ENCODE results near the gene RSBN1.
"Not testable (repeated sequence)": the region's sequence is repeated elsewhere in the genome, so short reads cannot be mapped to it uniquely, and the experiment has no call there.

Gene RSBN1

DNA sequence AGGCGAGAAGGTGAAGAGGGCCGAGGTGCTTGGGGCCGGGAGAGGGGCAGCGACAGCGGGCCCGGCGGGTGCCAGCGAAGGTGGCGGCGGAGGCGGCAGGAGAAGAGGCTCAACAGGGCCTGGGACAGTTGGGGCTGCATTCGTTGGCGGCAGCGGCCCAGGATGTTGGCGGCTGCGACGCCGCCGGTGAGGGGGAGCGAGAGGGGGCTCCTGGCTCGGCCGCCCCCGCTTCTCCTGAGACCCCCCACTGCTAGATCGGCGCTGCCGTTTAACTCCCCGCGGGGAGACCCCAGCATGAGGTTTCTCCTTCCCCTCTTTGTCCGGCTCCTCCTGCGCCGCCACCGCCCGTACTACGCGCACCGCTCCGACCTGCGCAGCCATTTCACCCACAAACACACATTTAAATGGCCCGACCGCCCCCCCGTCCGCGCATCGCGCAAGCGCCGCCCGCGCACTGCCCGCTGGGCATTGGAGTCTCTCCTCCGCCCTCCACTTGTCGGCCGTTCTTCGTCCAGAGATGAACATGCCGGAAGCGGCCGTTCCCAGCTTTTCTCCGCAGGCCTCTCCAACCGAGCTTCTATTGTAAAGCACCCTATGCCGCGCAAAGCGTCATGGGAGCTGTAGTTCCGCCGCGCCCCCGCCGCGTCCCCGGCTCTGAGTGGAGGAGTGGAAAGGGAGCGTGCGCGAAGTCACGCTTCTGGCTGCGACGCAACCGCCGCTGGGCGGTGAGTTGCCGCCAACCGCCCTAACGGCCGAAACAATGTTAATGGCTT, at the start of gene RSBN1:
RSBN1 (minus strand) TSS at position 589 of the 773 bp plus-strand sequence; CDS start at position 525, 64 bp downstream.
- DNase-seq (ENCODE audit: low spot score) (peak; percentile 98), FAIRE-seq (peak; percentile 97)

DNA sequence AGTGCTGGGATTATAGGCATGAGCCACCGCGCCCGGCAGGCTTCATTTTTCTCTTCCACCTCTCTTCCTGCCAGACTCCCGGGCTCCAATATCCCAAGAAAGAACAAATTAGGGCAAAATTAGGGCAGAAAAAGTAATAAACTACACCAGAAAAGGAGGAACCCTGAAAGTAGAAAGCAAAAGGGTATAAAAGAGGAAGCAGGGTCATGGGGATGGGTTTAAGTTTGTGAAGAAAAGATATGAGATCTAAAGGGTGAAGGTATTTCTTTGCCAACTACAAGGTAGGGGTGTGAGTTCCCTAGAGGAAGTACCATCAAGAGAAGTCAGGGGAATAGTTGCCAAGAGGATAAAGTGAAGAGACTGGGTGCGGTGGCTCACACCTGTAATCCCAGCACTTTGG, 49.4 kb upstream of the RSBN1 start:
- DNase-seq (ENCODE audit: low spot score) (no peak), FAIRE-seq (no peak)

DNA sequence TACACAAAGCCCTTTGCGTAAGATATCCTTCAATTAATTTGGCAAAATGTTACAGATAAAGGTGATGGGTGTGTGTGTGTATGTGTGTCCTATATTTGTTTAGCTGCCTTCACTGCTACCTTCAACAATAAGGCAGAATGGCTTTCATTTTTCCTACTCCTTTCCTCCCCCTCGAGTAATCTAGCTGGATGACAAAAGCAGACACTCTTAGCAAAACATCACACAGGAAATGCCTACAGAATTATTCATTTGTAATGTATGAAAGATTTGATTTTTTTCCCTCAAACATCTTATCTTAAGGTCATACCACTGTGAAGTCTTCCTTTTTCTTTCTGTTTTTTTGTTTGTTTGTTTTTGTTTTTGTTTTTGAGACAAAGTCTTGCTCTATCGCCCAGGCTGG, 48.6 kb upstream of the RSBN1 start:
- no peak for FAIRE-seq
- peak; percentile 21 for DNase-seq (ENCODE audit: low spot score)

GRCh38 chr1:113859478-113860175, 47.4 kb upstream of the RSBN1 start:
- FAIRE-seq = no peak

GRCh38 chr1:113858982-113859381, 46.7 kb upstream of the RSBN1 start:
- no peak for FAIRE-seq

More at GRCh38 chr1:113859478-113860175, 47.4 kb upstream of the RSBN1 start:
- DNase-seq (ENCODE audit: low spot score) = no peak

GRCh38 chr1:113858418-113858817, 46.1 kb upstream of the RSBN1 start:
- DNase-seq (ENCODE audit: low spot score) (no peak), FAIRE-seq (no peak)

More at GRCh38 chr1:113858982-113859381, 46.7 kb upstream of the RSBN1 start:
- DNase-seq (ENCODE audit: low spot score) = no peak

GRCh38 chr1:113857776-113858175, 45.5 kb upstream of the RSBN1 start:
- DNase-seq (ENCODE audit: low spot score) = no peak
- no peak for FAIRE-seq

GRCh38 chr1:113856401-113856790, 44.1 kb upstream of the RSBN1 start:
- no peak for DNase-seq (ENCODE audit: low spot score)
- FAIRE-seq = no peak

DNA sequence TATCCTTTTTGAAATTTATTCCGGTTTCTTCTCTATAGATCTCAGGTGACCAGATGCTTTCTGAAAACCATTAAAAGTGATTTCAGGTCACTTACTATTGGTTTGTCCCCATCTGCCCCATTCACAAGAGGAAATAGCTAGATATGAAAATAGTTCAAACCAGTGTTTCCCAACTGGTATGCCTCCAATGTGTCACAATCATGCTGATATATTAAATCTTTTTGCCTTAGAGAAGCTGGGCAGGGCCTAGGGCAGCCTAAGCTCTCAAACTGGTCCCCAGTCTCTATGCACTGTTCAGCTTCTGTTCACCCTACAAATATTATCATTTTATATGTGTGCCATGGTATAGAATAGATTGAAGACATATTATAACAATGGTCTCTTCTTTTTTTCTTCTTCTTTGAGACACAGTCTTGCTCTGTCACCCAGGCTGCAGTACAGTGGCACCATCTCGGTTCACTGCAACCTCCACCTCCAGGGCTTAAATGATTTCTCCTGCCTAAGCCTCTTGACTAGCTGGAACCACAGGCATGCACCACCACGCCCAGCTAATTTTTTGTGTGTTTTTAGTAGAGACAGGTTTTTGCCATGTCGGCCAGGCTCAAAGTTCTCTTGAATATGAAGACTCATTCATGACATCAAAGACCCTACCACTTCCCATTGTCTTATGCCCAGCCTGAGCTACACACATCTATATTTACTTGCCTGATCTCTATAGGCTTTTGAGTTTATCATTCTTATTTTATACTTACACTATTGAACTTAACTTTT, 43.5 kb upstream of the RSBN1 start:
- DNase-seq (ENCODE audit: low spot score) (no peak), FAIRE-seq (no peak)

GRCh38 chr1:113854234-113854633, 42.0 kb upstream of the RSBN1 start:
- DNase-seq (ENCODE audit: low spot score) (no peak), FAIRE-seq (no peak)

- not testable (repeated sequence) for FAIRE-seq
Measured at GRCh38 chr1:113852694-113853093, 40.4 kb upstream of the RSBN1 start.

DNA sequence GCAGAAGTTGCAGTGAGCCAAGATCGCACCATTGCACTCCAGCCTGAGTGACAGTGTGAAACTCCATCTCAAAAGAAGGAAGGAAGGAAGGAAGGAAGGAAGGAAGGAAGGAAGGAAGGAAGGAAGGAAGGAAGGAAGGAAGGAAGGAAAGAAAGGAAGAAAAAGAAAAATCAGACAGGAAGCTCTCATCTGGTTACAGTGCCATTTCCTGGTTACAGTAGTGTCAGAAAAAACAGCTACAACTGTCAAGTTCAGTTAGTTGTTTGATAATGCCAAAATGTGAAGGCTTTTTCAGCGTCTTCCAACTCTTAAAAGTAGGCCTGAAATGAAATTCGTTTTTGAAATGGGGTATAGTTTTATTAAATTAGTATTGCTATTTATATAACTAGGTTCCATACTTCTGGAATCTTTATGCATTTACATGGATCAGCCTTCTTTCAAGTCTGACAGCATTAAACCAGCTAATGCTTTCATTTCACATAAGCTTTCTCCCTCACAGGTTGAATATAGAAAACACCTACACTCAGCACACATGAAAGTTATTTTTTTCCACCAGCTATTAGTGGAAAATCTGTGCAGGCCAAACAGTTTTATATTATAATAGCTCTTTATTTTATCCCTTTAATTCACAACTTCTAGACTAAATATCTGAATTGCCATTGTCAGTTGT, 38.0 kb upstream of the RSBN1 start:
- no peak for FAIRE-seq
- DNase-seq (ENCODE audit: low spot score) = no peak

More at GRCh38 chr1:113852694-113853093, 40.4 kb upstream of the RSBN1 start:
- not testable (repeated sequence) for DNase-seq (ENCODE audit: low spot score)

DNA sequence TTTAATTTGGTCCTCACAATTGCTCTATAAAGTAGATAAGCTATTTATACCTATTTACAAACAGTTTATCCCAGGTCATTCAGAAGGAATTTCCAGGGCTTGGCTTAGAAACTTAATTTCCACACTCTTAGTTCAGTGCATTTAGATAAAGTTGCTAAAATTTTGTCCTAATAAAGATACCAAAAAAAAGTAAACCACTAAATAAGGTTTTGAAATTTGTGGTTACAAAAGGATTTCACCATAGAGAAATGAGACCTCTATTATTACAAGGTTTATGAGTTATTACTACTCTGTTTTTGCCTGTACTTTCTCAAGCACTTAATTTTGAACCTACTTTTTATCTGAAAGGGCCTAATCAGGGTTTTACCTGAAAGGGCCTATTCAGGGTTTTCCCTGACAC, 36.8 kb upstream of the RSBN1 start:
- no peak for DNase-seq (ENCODE audit: low spot score)
- no peak for FAIRE-seq

DNA sequence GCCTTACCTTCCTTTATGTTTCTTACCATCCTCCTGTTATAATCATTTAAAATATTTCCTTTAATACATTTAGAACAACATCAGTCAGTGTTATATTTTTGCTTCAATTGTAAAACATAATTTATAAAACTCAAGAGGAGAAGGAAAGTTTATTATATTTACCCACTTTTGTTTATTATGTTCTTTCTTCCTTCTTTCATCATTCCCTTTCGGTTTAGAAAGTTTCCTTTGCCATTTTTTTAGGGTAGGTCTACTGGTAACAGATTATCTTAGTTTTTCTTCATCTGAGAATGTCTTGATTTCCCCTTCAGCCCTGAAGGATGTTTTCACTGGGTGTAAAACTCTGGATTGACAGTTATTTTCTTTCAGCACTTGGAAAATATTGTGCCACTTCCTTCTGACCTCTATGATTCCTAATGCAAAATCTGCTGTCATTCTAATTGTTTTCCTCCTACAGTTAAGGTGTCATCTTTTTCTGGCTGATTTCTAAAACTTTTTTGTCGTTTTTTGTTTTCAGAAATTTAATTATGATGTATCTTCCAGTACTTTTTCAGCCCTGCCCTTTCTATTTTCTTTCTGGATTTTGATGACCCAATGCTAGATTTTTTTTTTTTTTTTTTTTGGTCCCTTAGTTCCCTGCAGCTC, 34.2 kb upstream of the RSBN1 start:
- no peak for DNase-seq (ENCODE audit: low spot score)
- FAIRE-seq = no peak

DNA sequence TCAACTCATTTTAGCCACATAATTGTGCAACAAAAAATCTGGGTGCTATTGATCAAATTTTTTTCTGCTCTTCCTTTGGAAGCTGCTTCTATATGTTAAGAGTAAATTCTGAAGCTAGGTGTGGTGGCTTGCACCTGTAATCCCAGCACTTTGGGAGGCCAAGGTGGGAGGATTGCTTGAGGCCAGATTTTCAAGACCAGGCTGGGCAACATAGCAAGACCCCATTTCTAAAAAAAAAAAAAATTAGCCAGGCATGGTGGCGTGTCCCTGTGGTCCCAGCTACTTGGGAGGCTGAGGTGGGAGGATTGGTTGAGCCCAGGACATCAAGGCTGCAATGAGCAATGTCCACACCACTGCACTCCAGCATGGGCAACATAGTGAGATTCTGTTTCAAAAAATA, 24.3 kb upstream of the RSBN1 start:
- FAIRE-seq = no peak

DNA sequence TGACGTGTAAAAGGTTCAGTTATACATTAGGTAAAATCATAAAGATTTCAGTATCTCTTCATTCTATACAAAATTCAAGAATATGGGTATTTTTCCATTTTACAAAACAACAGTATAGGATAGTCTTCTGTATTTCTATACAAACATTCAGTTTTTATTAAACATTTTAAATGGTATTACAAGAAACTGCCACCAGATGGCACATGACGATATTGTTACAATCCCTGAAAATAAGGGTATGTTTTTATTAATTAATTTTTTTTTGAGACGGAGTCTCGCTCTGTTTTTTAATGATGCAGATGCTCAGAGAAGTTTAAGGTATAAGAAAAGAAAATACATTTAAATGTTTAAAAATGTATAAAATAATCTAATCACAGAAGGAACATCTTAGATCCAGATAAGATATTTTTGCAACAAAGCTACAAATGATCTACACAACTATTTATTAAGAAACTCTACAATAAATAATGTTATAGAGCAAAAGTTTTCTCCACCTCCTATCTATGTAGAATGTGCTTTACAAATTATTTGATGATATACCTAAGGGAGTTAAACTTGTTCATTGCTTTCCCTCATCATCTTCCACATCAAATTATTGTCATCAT, 23.5 kb upstream of the RSBN1 start:
- DNase-seq (ENCODE audit: low spot score) (peak; percentile 23), FAIRE-seq (no peak)

More for the DNA sequence above, 24.3 kb upstream of the RSBN1 start:
- DNase-seq (ENCODE audit: low spot score) = no peak

DNA sequence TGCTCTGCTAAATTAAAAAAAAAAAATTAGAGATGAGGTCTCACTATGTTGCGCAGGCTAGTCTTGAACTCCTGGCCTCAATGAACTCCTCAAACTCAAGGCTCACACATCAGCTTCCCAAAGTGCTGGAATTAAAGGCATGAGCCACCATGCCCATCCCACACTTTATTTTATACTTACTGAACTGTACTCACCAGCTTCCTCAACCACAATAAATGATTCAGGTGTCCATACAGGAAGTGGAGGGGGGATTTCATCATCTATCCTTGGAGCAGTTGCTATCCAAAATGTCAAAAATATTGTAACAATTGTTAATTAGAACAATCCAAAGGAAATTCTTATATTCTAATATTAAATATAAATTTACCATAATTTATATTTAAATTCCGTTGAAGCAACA, 22.4 kb upstream of the RSBN1 start:
- DNase-seq (ENCODE audit: low spot score) = no peak
- no peak for FAIRE-seq

DNA sequence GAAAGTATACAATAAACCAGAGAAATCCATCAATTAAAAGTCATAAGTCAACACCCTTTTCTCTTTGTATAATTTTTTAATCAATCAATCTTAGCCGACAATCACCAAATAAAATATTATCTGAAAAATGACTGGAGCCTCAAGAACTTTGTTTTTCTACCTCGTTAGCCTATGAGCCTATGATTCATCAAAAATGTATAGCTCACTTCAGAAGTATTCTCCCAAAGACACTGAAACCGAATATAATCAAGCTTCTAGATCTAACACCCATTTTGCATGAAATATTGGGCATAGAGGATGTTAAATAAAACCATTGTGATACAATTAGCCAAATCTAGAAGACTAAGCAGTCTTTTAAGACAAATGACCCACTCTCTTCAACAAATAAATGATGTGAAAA, 17.8 kb upstream of the RSBN1 start:
- DNase-seq (ENCODE audit: low spot score) = no peak
- FAIRE-seq = no peak

DNA sequence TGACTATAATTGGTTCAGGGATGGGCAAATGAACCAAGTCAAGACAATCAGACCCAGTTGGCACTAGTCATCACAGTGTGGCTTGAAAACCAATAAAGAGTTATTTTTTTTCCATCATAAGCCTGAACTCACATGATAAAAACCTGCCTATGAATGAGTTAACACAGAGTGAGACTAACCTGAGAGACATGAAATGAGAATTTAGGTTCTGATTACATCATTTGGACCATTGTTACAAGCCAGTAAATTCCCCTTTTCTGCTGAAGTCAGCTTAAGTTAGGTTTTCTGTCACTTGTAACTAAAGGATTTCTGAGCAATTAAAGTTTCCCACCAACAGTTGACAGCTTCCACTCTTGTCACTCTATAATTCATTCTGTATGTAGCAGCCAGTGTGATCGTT, 9.6 kb upstream of the RSBN1 start:
- FAIRE-seq = peak; percentile 70
- DNase-seq (ENCODE audit: low spot score) = no peak

DNA sequence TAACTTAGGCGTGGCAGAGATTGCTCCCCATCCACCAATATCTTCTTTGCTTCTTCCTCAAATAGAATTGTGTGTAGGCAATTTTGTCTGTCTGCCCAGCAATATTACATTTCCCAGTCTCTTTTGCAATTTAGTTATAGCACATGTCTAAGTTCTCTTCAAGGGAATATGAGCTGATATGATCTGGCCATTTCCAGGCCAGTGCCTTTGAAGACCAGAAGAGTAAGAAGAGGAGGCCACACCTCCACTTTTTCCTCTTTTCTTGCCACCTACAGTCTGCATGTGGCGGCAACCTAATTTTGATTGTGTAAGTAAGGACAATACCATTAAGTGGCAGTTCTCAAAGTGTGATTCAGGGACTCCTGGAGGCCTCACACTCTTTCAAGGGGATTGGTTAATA, 6.3 kb upstream of the RSBN1 start:
- no peak for DNase-seq (ENCODE audit: low spot score)
- no peak for FAIRE-seq
